NCI-H1417 treated with DMSO at 0.1 percent for 48 hours (cell line): ENCODE measurements around the gene SEPHS1.
"Not testable (repeated sequence)": the region's sequence is repeated elsewhere in the genome, so short reads cannot be mapped to it uniquely, and the experiment has no call there.

ENCODE experiments used
- DNase-seq: peaks from one replicate; lab custom pipeline; 2025; lab: John Stamatoyannopoulos, UW

Gene SEPHS1

DNA sequence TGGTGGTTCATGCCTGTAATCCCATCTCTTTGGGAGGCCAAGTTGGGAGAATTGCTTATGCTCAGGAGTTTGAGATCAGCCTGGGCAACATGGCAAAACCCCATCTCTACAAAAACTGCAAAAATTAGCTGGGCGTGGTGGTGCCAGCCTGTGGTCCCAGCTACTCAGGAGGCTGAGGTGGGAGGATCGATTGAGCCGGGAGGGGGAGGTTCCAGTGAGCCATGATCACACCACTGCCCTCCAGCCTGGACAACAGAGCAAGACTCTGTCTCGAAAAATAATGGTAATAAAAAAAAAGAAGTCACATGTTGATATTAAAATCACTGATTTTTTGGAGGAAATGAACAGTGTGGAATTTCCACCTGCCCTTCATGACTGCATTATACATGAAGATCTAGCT lies 64.0 kb downstream of the SEPHS1 start:
- DNase-seq: no peak

DNA sequence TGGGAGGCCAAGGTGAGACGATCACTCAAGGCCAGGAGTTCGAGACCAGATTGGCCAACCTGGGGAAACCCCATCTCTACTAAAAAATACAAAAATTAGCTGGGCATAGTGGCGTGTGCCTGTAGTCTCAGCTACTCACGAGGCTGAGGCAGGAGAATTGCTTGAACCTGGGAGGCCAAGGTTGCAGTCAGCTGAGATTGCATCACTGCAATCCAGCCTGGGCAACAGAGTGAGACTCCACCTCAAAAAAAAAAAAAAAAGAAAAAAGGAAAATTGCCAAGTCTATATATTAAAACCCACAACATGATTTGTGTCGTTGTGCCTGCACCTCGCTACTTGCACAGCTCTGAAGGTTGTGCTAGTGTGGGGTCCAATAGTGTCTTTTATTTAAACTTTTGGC lies 65.7 kb downstream of the SEPHS1 start:
- not testable (repeated sequence) for DNase-seq

DNA sequence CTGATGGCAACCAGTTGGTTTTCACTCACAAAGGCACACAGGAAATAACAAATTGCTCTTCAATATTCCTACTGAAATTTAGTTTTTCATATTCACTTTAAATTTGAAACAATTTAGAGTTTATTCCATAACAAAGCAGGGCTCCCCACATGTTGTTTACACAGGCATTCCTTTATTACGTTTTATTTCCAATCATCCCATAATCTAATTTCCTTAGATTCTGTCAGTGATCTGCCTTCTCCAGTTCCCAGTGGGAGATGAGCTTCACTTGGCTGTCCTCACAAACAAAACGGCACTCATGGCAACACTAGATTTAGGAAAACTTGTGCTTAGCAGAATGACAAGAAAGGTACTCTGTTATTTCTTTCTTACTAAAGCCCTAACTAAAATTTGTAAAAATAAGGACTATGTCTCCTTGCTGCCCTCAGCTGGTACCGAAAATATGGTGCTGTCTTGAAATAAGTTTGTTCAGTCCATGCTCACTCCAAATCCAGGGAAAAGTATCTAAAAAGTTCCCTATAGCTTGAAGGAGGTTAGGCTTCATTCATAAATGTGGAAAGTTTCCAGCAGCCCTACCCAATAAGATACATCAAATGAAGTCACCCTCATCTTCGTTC lies 71.2 kb downstream of the SEPHS1 start:
- DNase-seq: no peak

DNA sequence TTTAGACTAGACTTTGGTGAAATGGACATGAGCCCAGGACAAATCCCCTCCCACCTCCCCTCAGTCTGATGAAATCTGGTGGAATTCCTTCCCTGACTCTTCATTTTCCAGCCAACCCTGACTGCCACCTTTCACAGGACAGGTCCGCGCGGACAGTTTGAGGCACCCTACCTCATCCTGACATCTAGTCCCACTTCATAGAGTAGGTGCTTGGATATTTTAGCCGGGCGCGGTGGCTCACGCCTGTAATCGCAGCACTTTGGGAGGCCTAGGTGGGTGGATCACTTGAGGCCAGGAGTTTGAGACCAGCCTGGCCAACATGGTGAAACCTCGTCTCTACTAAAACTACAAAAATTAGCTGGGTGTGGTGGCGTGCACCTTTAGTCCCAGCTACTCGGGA lies 71.9 kb downstream of the SEPHS1 start:
- DNase-seq: not testable (repeated sequence)

DNA sequence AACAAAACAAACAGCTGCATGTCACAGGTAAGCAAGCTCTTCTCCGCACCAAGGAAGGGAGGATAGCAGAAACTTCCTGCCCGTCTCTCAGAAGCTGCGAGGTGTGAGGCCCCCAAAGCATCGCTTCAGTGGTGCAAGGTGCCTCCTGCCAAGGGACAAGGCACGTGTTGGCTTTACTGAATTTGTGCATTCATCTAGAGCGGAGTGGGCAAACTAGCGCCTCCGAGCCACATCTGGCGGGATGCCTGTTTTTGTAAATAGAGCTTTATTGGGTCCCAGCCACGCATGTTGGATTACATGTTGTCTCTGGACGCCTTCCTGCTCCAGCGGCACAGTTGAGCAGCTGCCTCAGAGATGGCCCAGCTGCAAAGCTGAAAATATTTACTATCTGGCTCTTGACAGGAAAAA lies 75.9 kb downstream of the SEPHS1 start:
- no peak for DNase-seq

DNA sequence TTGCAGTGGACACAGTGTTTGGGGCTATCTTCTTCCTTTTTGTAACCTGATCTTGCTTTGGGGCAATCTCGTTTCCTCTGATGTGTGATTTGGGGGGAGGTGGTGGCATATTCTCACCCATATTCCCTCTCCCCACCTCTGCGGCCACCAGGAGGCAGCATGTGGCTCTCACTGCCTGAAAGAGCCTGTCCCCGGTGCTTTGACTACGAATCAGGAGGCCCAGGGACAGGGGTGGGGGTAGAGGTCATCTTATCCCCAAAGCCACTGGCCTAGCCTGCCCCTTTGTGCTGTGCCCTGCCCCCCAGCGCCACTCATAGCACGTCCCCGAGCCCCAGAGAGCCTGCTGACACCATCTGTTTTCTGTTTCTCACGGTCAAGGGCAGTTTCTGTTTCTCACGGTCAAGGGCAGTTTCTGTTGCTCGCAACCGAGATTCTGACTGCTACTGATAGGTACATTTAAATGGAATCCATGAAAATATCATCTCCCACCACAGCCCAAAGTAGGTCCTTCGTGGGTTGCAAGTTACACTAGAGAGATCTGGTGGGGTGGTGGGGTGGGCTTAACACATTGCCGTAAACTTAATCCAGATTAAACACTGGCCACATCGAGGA lies 76.4 kb downstream of the SEPHS1 start:
- no peak for DNase-seq

DNA sequence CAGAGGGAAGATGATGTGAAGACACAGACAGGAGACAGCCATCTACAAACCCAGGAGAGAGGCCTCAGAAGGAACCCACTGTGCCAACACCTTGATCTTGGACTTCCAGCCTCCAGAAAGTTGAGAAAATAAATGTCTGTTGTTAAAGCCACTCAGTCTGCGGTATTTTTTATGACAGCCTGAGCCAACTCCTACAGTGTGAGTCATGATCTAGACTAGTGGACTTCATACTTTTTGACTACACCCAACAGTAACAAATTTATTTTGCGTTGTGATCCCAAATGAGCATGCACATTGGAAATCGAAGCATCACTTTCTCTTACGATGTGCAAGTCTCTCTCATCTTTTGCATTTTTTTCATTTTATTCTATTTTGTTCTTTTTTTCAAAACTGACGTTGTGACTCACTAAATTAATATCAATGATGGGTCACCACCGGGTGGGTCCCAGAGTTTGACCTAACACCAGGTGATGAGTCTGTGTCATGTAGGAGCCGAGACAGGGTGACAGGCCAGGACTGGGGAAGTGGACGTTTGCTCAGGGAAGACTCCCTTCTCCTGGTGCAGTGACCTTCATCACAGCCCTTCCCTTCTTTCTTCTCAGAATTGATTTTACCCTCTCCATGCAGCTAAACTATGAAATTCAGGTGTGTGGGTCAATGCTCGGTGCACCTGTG lies 77.1 kb downstream of the SEPHS1 start:
- no peak for DNase-seq

DNA sequence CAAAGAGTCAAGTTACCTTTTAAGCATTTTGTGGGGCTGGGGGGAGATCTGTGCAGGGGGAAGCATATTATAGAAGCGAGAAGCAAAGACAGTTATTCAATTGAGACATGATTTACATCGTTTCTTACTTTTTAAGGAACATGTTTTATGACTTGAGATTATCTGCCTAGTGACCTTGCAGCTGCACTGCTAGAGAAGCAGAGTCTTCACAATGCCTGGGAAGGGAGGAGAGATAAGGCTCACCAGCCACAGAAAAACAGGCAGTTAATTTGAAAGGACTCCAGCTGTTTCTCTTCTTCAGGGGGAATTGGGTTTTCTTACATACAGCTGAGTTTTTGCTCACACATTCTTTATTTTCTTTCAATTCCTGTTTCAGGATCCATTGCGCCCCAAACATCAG lies 79.3 kb downstream of the SEPHS1 start:
- DNase-seq: no peak

DNA sequence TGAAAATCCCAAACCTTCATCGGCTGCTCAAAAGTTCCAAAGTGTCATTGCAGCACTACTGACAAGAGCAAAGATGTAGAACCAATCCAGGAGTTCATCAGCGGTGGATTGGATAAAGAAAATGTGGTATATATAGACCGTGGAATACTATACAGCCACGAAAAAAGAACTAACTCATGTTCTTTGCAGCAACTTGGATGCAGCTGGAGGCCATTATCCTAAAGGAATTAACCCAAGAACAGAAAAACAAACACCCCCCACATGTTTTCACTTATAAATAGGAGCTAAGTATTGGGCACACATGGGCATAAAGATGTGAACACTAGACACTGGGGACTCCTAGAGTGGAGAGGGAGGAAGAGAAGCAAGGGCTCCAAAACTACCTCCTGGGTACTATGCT lies 79.8 kb downstream of the SEPHS1 start:
- DNase-seq: no peak
